SU-DHL-6 (cell line): ENCODE results near the gene IGF2R.

ENCODE experiments used
- EZH2phosphoT487 ChIP-seq: fragments of 200-600 bp; sonication (generic), shearing (Covaris generic); conservative IDR thresholded peaks from 2 replicates; pipeline ENCODE4 v1.6.1; 2018; ENCODE audit warnings: mild to moderate bottlenecking, antibody characterized with exemption, low read length, moderate library complexity, mixed read lengths
- TF ChIP-seq, protein P1 (sequence below): fragments of 200-600 bp; sonication (generic); IDR thresholded peaks from one replicate; pipeline ENCODE4 v1.5.1; 2017; ENCODE audit warnings: antibody characterized with exemption, mild to moderate bottlenecking, low read length, moderate library complexity; ENCODE audit not compliant: insufficient read depth, poor library complexity, severe bottlenecking

GRCh38 chr6:160068346-160068745 lies 99.5 kb downstream of the IGF2R start:
- TF ChIP-seq, protein P1, sequence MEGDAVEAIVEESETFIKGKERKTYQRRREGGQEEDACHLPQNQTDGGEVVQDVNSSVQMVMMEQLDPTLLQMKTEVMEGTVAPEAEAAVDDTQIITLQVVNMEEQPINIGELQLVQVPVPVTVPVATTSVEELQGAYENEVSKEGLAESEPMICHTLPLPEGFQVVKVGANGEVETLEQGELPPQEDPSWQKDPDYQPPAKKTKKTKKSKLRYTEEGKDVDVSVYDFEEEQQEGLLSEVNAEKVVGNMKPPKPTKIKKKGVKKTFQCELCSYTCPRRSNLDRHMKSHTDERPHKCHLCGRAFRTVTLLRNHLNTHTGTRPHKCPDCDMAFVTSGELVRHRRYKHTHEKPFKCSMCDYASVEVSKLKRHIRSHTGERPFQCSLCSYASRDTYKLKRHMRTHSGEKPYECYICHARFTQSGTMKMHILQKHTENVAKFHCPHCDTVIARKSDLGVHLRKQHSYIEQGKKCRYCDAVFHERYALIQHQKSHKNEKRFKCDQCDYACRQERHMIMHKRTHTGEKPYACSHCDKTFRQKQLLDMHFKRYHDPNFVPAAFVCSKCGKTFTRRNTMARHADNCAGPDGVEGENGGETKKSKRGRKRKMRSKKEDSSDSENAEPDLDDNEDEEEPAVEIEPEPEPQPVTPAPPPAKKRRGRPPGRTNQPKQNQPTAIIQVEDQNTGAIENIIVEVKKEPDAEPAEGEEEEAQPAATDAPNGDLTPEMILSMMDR, result no peak
- no peak for TF ChIP-seq EZH2phosphoT487
